Mesendoderm (in vitro differentiated cells): ENCODE data around the gene FBXO38.

Source experiments
- DNase-seq: peaks from one replicate; pipeline ENCODE4 v3.0.0; 2013
- H2AK5ac ChIP-seq: 2 replicates; pipeline ENCODE4 v1.6.1; 2013; ENCODE audit warnings: low read length, inconsistent platforms
- H2BK120ac ChIP-seq: 2 replicates; pipeline ENCODE4 v1.6.1; 2013; ENCODE audit warnings: low read depth, mild to moderate bottlenecking, low read length, moderate library complexity, mixed read lengths
- H2BK15ac ChIP-seq: replicated peaks from 2 replicates; pipeline ENCODE4 v1.6.1; 2013; ENCODE audit warnings: low read depth, mild to moderate bottlenecking, moderate library complexity
- H2BK5ac ChIP-seq: 2 replicates; pipeline ENCODE4 v1.6.1; 2013; ENCODE audit warnings: low read length, inconsistent platforms
- H3K18ac ChIP-seq: 2 replicates; pipeline ENCODE4 v1.6.1; 2013; ENCODE audit warnings: mild to moderate bottlenecking, low read length, mixed read lengths
- H3K23ac ChIP-seq: one replicate; pipeline ENCODE4 v1.6.1; 2013; ENCODE audit warnings: low read length
- H3K27ac ChIP-seq: 2 replicates; pipeline ENCODE4 v1.5.1; 2013; ENCODE audit warnings: low read depth, mild to moderate bottlenecking, inconsistent platforms, low read length, moderate library complexity
- H3K27me3 ChIP-seq: 2 replicates; pipeline ENCODE4 v1.6.1; 2013; ENCODE audit warnings: low read length, control low read depth, mild to moderate bottlenecking, inconsistent platforms; ENCODE audit not compliant: insufficient read depth, poor library complexity
- H3K36me3 ChIP-seq: 2 replicates; pipeline ENCODE4 v1.6.1; 2013; ENCODE audit warnings: low read length, inconsistent platforms; ENCODE audit not compliant: control insufficient read depth, insufficient read depth
- H3K4ac ChIP-seq: one replicate; pipeline ENCODE4 v1.6.1; 2013; ENCODE audit warnings: low read depth, mild to moderate bottlenecking, low read length, moderate library complexity
- H3K4me1 ChIP-seq: 2 replicates; pipeline ENCODE4 v1.6.1; 2013; ENCODE audit warnings: low read depth, low read length, inconsistent platforms; ENCODE audit not compliant: control insufficient read depth
- H3K4me2 ChIP-seq: 2 replicates; pipeline ENCODE4 v1.6.1; 2013; ENCODE audit warnings: low read length
- H3K4me3 ChIP-seq: 2 replicates; pipeline ENCODE4 v1.5.1; 2013; ENCODE audit warnings: mild to moderate bottlenecking, low read length
- H3K56ac ChIP-seq: one replicate; pipeline ENCODE4 v1.6.1; 2013; ENCODE audit warnings: low read length
- H3K79me1 ChIP-seq: 2 replicates; pipeline ENCODE4 v1.6.1; 2013; ENCODE audit warnings: low read length, inconsistent platforms
- H3K79me2 ChIP-seq: 2 replicates; pipeline ENCODE4 v1.6.1; 2013; ENCODE audit warnings: mild to moderate bottlenecking, low read length; ENCODE audit not compliant: control insufficient read depth, insufficient read depth
- H3K9ac ChIP-seq: 2 replicates; pipeline ENCODE4 v1.6.1; 2013; ENCODE audit warnings: low read length, inconsistent platforms
- H4K5ac ChIP-seq: one replicate; pipeline ENCODE4 v1.6.1; 2013; ENCODE audit warnings: low read length
- H4K8ac ChIP-seq: one replicate; pipeline ENCODE4 v1.6.1; 2013; ENCODE audit warnings: low read depth, mild to moderate bottlenecking, control low read depth, low read length, moderate library complexity
- whole genome bisulfite sequencing: extraction: QIAGEN DNeasy Blood & Tissue Kit; methylation state at CpG from one replicate; pipeline ENCODE4 v1.1.7; 2013; ENCODE audit warnings: low lambda C conversion rate, missing lambda C conversion rate; ENCODE audit not compliant: insufficient coverage; ENCODE audit errors: extremely low coverage; 5-methylcytosine and 5-hydroxymethylcytosine counted together

The FBXO38 gene

GRCh38 chr5:148408092-148408491 is 24.3 kb downstream of the FBXO38 start:
- no peak for DNase-seq
- Histone ChIP-seq H2BK120ac (no peak overlapping the region), H3K56ac (no peak overlapping the region), H3K9ac (no peak overlapping the region), H3K4ac (no peak overlapping the region), H2BK15ac (no peak overlapping the region), H3K79me1 (no peaks in the 10 kb centered on the region), H4K8ac (no peak overlapping the region), H3K27me3 (no peaks in the 10 kb centered on the region), H3K79me2 (no peaks in the 10 kb centered on the region), H3K4me3 (no peak overlapping the region), H3K18ac (no peak overlapping the region), H3K23ac (no peak overlapping the region), H3K4me2 (no peak overlapping the region), H3K4me1 (no peaks in the 10 kb centered on the region), H4K5ac (no peak overlapping the region), H3K27ac (no peak overlapping the region), H2BK5ac (no peak overlapping the region), H3K36me3 (peaks cover 3% of the 10 kb centered on the region), H2AK5ac (no peak overlapping the region)
- WGBS: no CpG with 5 or more reads among the region's 3 CpGs

GRCh38 chr5:148412124-148412523 is 28.4 kb downstream of the FBXO38 start:
- Histone ChIP-seq H3K23ac (no peak overlapping the region), H3K4ac (no peak overlapping the region), H3K56ac (no peak overlapping the region), H3K79me2 (no peaks in the 10 kb centered on the region), H2BK120ac (no peak overlapping the region), H3K36me3 (peaks cover 6% of the 10 kb centered on the region), H3K9ac (no peak overlapping the region), H2AK5ac (no peak overlapping the region), H3K27me3 (no peaks in the 10 kb centered on the region), H2BK5ac (no peak overlapping the region), H3K18ac (no peak overlapping the region), H4K5ac (no peak overlapping the region), H3K4me2 (no peak overlapping the region), H3K27ac (no peak overlapping the region), H3K79me1 (no peaks in the 10 kb centered on the region), H4K8ac (no peak overlapping the region), H3K4me3 (no peak overlapping the region), H3K4me1 (no peaks in the 10 kb centered on the region), H2BK15ac (no peak overlapping the region)
- DNase-seq: no peak
- WGBS: no CpG with 5 or more reads among the region's 2 CpGs

GRCh38 chr5:148414833-148415232 is 31.1 kb downstream of the FBXO38 start:
- Histone ChIP-seq H3K79me1 (no peaks in the 10 kb centered on the region), H3K56ac (no peak overlapping the region), H3K23ac (no peak overlapping the region), H3K4me3 (no peak overlapping the region), H3K36me3 (peaks cover 4% of the 10 kb centered on the region), H4K8ac (no peak overlapping the region), H3K9ac (no peak overlapping the region), H2AK5ac (no peak overlapping the region), H3K4me2 (no peak overlapping the region), H3K27ac (no peak overlapping the region), H3K4ac (no peak overlapping the region), H3K4me1 (no peaks in the 10 kb centered on the region), H2BK5ac (no peak overlapping the region), H3K27me3 (no peaks in the 10 kb centered on the region), H3K18ac (no peak overlapping the region), H3K79me2 (no peaks in the 10 kb centered on the region), H2BK120ac (no peak overlapping the region), H2BK15ac (no peak overlapping the region), H4K5ac (no peak overlapping the region)
- DNase-seq: no peak
- WGBS: no CpG with 5 or more reads among the region's 4 CpGs

- Histone ChIP-seq H3K27ac (no peak overlapping the region), H3K23ac (no peak overlapping the region), H2AK5ac (no peak overlapping the region), H3K4ac (no peak overlapping the region), H3K4me1 (no peaks in the 10 kb centered on the region), H3K4me2 (no peak overlapping the region), H4K5ac (no peak overlapping the region), H3K4me3 (no peak overlapping the region), H2BK120ac (no peak overlapping the region), H3K36me3 (peaks cover 4% of the 10 kb centered on the region), H3K27me3 (no peaks in the 10 kb centered on the region), H2BK5ac (no peak overlapping the region), H4K8ac (no peak overlapping the region), H3K18ac (no peak overlapping the region), H2BK15ac (no peak overlapping the region), H3K79me1 (no peaks in the 10 kb centered on the region), H3K56ac (no peak overlapping the region), H3K9ac (no peak overlapping the region), H3K79me2 (no peaks in the 10 kb centered on the region)
- no CpG with 5 or more reads among the region's 1 CpG for WGBS
- DNase-seq: no peak
These were observed 32.7 kb downstream of the FBXO38 start for GRCh38 chr5:148416416-148416815.

- Histone ChIP-seq H2AK5ac (no peak overlapping the region), H3K79me2 (no peaks in the 10 kb centered on the region), H3K4me1 (no peaks in the 10 kb centered on the region), H2BK5ac (no peak overlapping the region), H2BK15ac (no peak overlapping the region), H3K27me3 (no peaks in the 10 kb centered on the region), H3K9ac (no peak overlapping the region), H3K4me2 (no peak overlapping the region), H3K27ac (no peak overlapping the region), H2BK120ac (no peak overlapping the region), H3K4ac (no peak overlapping the region), H3K36me3 (peaks cover 4% of the 10 kb centered on the region), H3K18ac (no peak overlapping the region), H3K23ac (no peak overlapping the region), H4K8ac (no peak overlapping the region), H3K4me3 (no peak overlapping the region), H3K56ac (no peak overlapping the region), H4K5ac (no peak overlapping the region), H3K79me1 (no peaks in the 10 kb centered on the region)
- WGBS: 100% methylated on average over 2 of the region's 7 CpGs
- peak; percentile 13 for DNase-seq
These were observed 33.2 kb downstream of the FBXO38 start for GRCh38 chr5:148416921-148417320.

DNA sequence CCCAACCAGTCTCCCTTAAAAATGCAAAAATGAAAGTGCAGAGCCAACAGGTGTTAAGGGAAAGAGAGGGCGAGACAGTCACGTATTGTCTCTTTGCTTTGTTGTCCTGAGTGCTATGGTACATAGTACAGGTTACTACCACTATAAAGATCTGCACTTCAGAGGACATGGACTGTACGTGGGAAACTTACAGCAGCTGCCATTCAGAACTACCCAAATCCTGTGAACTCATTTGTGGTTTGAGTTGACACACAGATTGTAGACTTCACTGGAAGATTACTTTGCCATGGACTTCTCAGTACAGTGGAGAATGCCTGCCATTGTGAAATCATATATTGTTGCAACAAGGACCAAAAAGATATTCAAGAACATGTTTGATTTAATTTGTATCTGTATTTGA is 34.8 kb downstream of the FBXO38 start:
- H3K4me1 ChIP-seq: no peaks in the 10 kb centered on the region
- no peak overlapping the region for H4K5ac ChIP-seq
- H3K4me2 ChIP-seq: no peak overlapping the region
- no peak overlapping the region for H3K9ac ChIP-seq
- H2BK120ac ChIP-seq: no peak overlapping the region
- no peak overlapping the region for H3K4ac ChIP-seq
- H3K18ac ChIP-seq: no peak overlapping the region
- H3K79me2 ChIP-seq: no peaks in the 10 kb centered on the region
- H2BK5ac ChIP-seq: no peak overlapping the region
- H2AK5ac ChIP-seq: no peak overlapping the region
- H3K23ac ChIP-seq: no peak overlapping the region
- no peak overlapping the region for H3K4me3 ChIP-seq
- DNase-seq: no peak
- peaks cover 4% of the 10 kb centered on the region for H3K36me3 ChIP-seq
- no peaks in the 10 kb centered on the region for H3K27me3 ChIP-seq
- H2BK15ac ChIP-seq: no peak overlapping the region
- whole genome bisulfite sequencing: no CpG with 5 or more reads among the region's 3 CpGs
- H3K56ac ChIP-seq: no peak overlapping the region
- no peak overlapping the region for H3K27ac ChIP-seq
- H3K79me1 ChIP-seq: no peaks in the 10 kb centered on the region
- no peak overlapping the region for H4K8ac ChIP-seq
